RPMI8226 (cell line): ENCODE data around the gene PTGER1.
"Not testable (repeated sequence)": the region's sequence is repeated elsewhere in the genome, so short reads cannot be mapped to it uniquely, and the experiment has no call there.

Experiments
- DNase-seq: peaks from one replicate; pipeline ENCODE4 v3.0.0-alpha.2; 2015

PTGER1 gene

GRCh38 chr19:14473978-14474578, 1.1 kb downstream of the PTGER1 start:
- DNase-seq = no peak

- DNase-seq = no peak
Measured at GRCh38 chr19:14473073-14473977, 1.8 kb downstream of the PTGER1 start.

GRCh38 chr19:14472202-14472938, 2.8 kb downstream of the PTGER1 start:
- peak; percentile 63 for DNase-seq

- no peak for DNase-seq
Measured at GRCh38 chr19:14471436-14472187, 3.5 kb downstream of the PTGER1 start.

GRCh38 chr19:14470031-14470876, 4.9 kb downstream of the PTGER1 start:
- no peak for DNase-seq

GRCh38 chr19:14467816-14468215, 7.3 kb downstream of the PTGER1 start:
- DNase-seq = no peak

GRCh38 chr19:14467391-14467790, 7.8 kb downstream of the PTGER1 start:
- DNase-seq = no peak

GRCh38 chr19:14463747-14464146, 11.4 kb downstream of the PTGER1 start:
- no peak for DNase-seq

GRCh38 chr19:14462401-14462800, 12.8 kb downstream of the PTGER1 start:
- DNase-seq = not testable (repeated sequence)

GRCh38 chr19:14460935-14461334, 14.2 kb downstream of the PTGER1 start:
- no peak for DNase-seq

GRCh38 chr19:14459703-14460102, 15.5 kb downstream of the PTGER1 start:
- no peak for DNase-seq

- not testable (repeated sequence) for DNase-seq
Measured at GRCh38 chr19:14452303-14452702, 22.9 kb downstream of the PTGER1 start.

- DNase-seq = no peak
Measured at GRCh38 chr19:14450876-14451275, 24.3 kb downstream of the PTGER1 start.

GRCh38 chr19:14450168-14450874, 24.8 kb downstream of the PTGER1 start:
- DNase-seq = peak; percentile 31

- DNase-seq = no peak
Measured at GRCh38 chr19:14449321-14449720, 25.8 kb downstream of the PTGER1 start.

- DNase-seq = no peak
Measured at GRCh38 chr19:14446336-14447036, 28.7 kb downstream of the PTGER1 start.

GRCh38 chr19:14443632-14444216, 31.4 kb downstream of the PTGER1 start:
- DNase-seq = no peak

- DNase-seq = no peak
Measured at GRCh38 chr19:14442891-14443631, 32.1 kb downstream of the PTGER1 start.
